ENCODE data around the gene STRN. TPM values are rescaled to one million over a fixed set of nuclear protein-coding genes. Genes with fewer than 3 reads are reported as not detected.
A peak's percentile ranks its signal among the peaks of the same experiment; 100 is the strongest.

Gene STRN
- total RNA-seq, 2 donors from 2014 or later: 44.0 to 50.6 TPM

DNA sequence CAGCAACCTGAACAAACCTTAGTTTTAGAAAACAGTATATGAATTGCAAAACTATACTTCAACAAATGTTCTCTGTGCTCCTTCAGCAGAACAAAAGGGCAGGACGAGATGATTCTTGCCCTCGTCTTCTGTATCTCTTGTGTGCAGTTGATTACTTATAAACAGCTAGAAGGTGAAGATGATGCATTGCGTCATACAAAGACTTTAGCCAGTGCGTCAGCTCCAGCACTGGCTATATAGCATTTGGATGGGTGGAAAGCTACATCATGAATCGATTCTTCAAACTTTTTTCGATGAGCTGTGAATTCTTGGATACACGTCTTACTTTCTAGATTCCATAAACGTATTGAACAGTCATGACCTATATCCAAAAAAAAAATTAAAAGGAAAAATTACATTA, 117.1 kb downstream of the STRN start:
- TF ChIP-seq CTCF (conservative IDR thresholded peaks at IDR 0.05): no peak
- WGBS, 2 experiments (ENCODE audit: insufficient coverage in 1 of 2, insufficient read length in 1 of 2): 95 to 96% methylated on average over 6 to 8 of the region's 8 CpGs
- no peaks in the 10 kb centered on the region for H3K27me3 Mint-ChIP-seq (ENCODE audit: insufficient read depth)
- Histone ChIP-seq H3K9ac (ENCODE audit: extremely low read depth, low read length, poor library complexity, severe bottlenecking) (no peak overlapping the region), H3K4me3 (ENCODE audit: low read length) (no peak overlapping the region), H3K36me3 (ENCODE audit: control insufficient read depth, insufficient read depth, low read length) (peaks cover 35% of the 10 kb centered on the region), H3K9me3 (ENCODE audit: control insufficient read depth, low read length) (peaks cover 7% of the 10 kb centered on the region), H3K4me1 (ENCODE audit: control insufficient read depth, insufficient read depth, low read length) (peaks cover 3% of the 10 kb centered on the region), H3K27ac (ENCODE audit: low read depth, low read length) (no peak overlapping the region), H3K27me3 (ENCODE audit: control insufficient read depth, insufficient read depth, low read length, poor library complexity, severe bottlenecking) (no peaks in the 10 kb centered on the region)
- H3K36me3 Mint-ChIP-seq (ENCODE audit: low read depth): peaks cover 41% of the 10 kb centered on the region
- H3K4me1 Mint-ChIP-seq: peaks cover 30% of the 10 kb centered on the region
- H3K27ac Mint-ChIP-seq: no peak overlapping the region
- H3K9me3 Mint-ChIP-seq: no peaks in the 10 kb centered on the region
- DNase-seq: no peak
- no peak overlapping the region for H3K4me3 Mint-ChIP-seq

DNA sequence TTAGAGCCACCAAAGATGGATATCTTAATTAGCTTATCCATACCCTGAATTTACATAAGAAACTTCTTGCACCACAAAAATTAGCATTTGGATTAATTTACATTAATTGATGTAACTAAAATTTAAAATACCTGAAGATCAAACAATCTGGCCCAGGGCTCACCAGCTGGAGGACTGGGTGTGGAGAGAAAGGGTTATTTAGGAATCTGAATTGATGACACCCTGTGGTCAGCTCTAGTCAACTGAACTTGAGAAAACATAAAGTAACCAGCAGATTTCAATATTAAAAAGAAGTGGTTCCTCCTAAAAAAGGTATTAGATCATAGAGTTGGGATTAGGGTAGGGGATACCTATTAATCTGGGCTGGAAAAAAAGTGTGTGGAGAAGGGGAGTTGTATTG, 122.5 kb downstream of the STRN start:
- no peak for DNase-seq
- Mint-ChIP-seq H3K36me3 (ENCODE audit: low read depth) (peaks cover 15% of the 10 kb centered on the region), H3K4me3 (peak overlapping the region; percentile 1), H3K9me3 (no peaks in the 10 kb centered on the region), H3K27ac (peak overlapping the region; percentile 77), H3K4me1 (peaks cover 44% of the 10 kb centered on the region), H3K27me3 (ENCODE audit: insufficient read depth) (no peaks in the 10 kb centered on the region)
- H3K4me1 ChIP-seq (ENCODE audit: control insufficient read depth, insufficient read depth, low read length): no peaks in the 10 kb centered on the region
- H3K4me3 ChIP-seq (ENCODE audit: low read length): peak overlapping the region; percentile 1
- H3K27ac ChIP-seq (ENCODE audit: low read depth, low read length): no peak overlapping the region
- H3K9ac ChIP-seq (ENCODE audit: extremely low read depth, low read length, poor library complexity, severe bottlenecking): no peak overlapping the region
- peaks cover 11% of the 10 kb centered on the region for H3K36me3 ChIP-seq (ENCODE audit: control insufficient read depth, insufficient read depth, low read length)
- no peak for TF ChIP-seq CTCF (conservative IDR thresholded peaks at IDR 0.05)
- H3K9me3 ChIP-seq (ENCODE audit: control insufficient read depth, low read length): no peaks in the 10 kb centered on the region
- no peaks in the 10 kb centered on the region for H3K27me3 ChIP-seq (ENCODE audit: control insufficient read depth, insufficient read depth, low read length, poor library complexity, severe bottlenecking)

GRCh38 chr2:36839976-36840617, 126.2 kb downstream of the STRN start:
- H3K4me1 Mint-ChIP-seq: peaks cover 38% of the 10 kb centered on the region
- Histone ChIP-seq H3K27me3 (ENCODE audit: control insufficient read depth, insufficient read depth, low read length, poor library complexity, severe bottlenecking) (no peaks in the 10 kb centered on the region), H3K4me3 (ENCODE audit: low read length) (no peak overlapping the region), H3K9ac (ENCODE audit: extremely low read depth, low read length, poor library complexity, severe bottlenecking) (no peak overlapping the region), H3K27ac (ENCODE audit: low read depth, low read length) (no peak overlapping the region), H3K9me3 (ENCODE audit: control insufficient read depth, low read length) (no peaks in the 10 kb centered on the region), H3K4me1 (ENCODE audit: control insufficient read depth, insufficient read depth, low read length) (no peaks in the 10 kb centered on the region), H3K36me3 (ENCODE audit: control insufficient read depth, insufficient read depth, low read length) (no peaks in the 10 kb centered on the region)
- no peaks in the 10 kb centered on the region for H3K27me3 Mint-ChIP-seq (ENCODE audit: insufficient read depth)
- peaks cover 7% of the 10 kb centered on the region for H3K36me3 Mint-ChIP-seq (ENCODE audit: low read depth)
- H3K9me3 Mint-ChIP-seq: no peaks in the 10 kb centered on the region
- TF ChIP-seq CTCF (conservative IDR thresholded peaks at IDR 0.05): no peak
- H3K27ac Mint-ChIP-seq: peak overlapping the region; percentile 50
- no peak overlapping the region for H3K4me3 Mint-ChIP-seq
- WGBS, 2 experiments (ENCODE audit: insufficient coverage in 1 of 2, insufficient read length in 1 of 2): 86 to 90% methylated on average over 3 to 4 of the region's 4 CpGs
- no peak for DNase-seq
